Neural crest cell (in vitro differentiated cells): ENCODE data around the gene TBCB. TPM values are rescaled to one million over a fixed set of nuclear protein-coding genes. Genes with fewer than 3 reads are reported as not detected.
A peak's percentile ranks its signal among the peaks of the same experiment; 100 is the strongest.

Experiments
- DNase-seq: peaks from one replicate; pipeline ENCODE4 v3.0.0; 2021; ENCODE audit warnings: low read depth, mixed read lengths, low spot score
- H3K27ac Mint-ChIP-seq: one replicate; pipeline ENCODE4 v1.8.0; 2021; ENCODE audit warnings: mild to moderate bottlenecking, mixed read lengths; ENCODE audit not compliant: unreplicated experiment
- H3K27me3 Mint-ChIP-seq: 2 replicates; pipeline ENCODE4 v1.8.0; 2021; ENCODE audit warnings: low read depth, mild to moderate bottlenecking, mixed read lengths
- H3K36me3 Mint-ChIP-seq: 2 replicates; pipeline ENCODE4 v1.8.0; 2021; ENCODE audit warnings: low read depth, mild to moderate bottlenecking, mixed read lengths
- H3K4me1 Mint-ChIP-seq: 2 replicates; pipeline ENCODE4 v1.8.0; 2021; ENCODE audit warnings: mixed read lengths
- H3K4me3 Mint-ChIP-seq: one replicate; pipeline ENCODE4 v1.8.0; 2021; ENCODE audit warnings: mild to moderate bottlenecking, mixed read lengths
- H3K9me3 Mint-ChIP-seq: 2 replicates; pipeline ENCODE4 v1.8.0; 2021; ENCODE audit warnings: mixed read lengths
- total RNA-seq: library from RNA; stranded (reverse); gene quantifications from 2 replicates; pipeline ENCODE4 v1.2.1, GENCODE V29; 2021
- TF ChIP-seq, protein P1 (sequence below): fragments of 200-600 bp; sonication (generic); conservative IDR thresholded peaks from 2 replicates; pipeline ENCODE4 v1.5.0; 2021; ENCODE audit warnings: antibody characterized with exemption, mild to moderate bottlenecking

TBCB gene
- total RNA-seq, 1 donor from 2014 or later = 219 TPM

DNA sequence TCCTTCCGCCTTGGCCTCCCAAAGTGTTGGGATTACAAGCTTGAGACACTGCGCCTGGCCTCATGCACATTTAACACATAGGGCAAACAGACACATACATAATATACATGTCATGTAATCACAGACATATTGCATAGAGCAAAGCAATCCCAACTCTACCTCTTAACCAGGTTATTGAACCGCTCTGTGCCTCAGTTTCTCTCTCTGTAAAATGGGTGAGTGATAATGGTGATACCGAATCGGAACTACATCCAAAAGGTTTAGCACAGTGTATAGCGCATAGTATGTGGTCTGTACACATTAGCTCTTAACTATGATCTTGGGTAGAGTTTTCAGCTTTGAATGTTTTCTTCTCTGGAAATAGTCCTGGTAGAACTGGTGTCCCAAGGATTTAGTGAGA lies 29.4 kb downstream of the TBCB start:
- H3K27me3 Mint-ChIP-seq = no peaks in the 10 kb centered on the region
- TF ChIP-seq, protein P1, sequence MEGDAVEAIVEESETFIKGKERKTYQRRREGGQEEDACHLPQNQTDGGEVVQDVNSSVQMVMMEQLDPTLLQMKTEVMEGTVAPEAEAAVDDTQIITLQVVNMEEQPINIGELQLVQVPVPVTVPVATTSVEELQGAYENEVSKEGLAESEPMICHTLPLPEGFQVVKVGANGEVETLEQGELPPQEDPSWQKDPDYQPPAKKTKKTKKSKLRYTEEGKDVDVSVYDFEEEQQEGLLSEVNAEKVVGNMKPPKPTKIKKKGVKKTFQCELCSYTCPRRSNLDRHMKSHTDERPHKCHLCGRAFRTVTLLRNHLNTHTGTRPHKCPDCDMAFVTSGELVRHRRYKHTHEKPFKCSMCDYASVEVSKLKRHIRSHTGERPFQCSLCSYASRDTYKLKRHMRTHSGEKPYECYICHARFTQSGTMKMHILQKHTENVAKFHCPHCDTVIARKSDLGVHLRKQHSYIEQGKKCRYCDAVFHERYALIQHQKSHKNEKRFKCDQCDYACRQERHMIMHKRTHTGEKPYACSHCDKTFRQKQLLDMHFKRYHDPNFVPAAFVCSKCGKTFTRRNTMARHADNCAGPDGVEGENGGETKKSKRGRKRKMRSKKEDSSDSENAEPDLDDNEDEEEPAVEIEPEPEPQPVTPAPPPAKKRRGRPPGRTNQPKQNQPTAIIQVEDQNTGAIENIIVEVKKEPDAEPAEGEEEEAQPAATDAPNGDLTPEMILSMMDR = no peak

GRCh38 chr19:36149673-36150406 lies 34.6 kb downstream of the TBCB start:
- DNase-seq = no peak
- Mint-ChIP-seq H3K27ac (peak overlapping the region; percentile 57), H3K4me1 (no peaks in the 10 kb centered on the region), H3K4me3 (peak overlapping the region; percentile 61), H3K9me3 (no peaks in the 10 kb centered on the region), H3K27me3 (no peaks in the 10 kb centered on the region), H3K36me3 (peaks cover 11% of the 10 kb centered on the region)
- TF ChIP-seq, protein P1 = no peak

More for the DNA sequence above, 29.4 kb downstream of the TBCB start:
- Mint-ChIP-seq H3K9me3 (peaks cover 4% of the 10 kb centered on the region), H3K4me1 (peaks cover 9% of the 10 kb centered on the region), H3K4me3 (no peak overlapping the region), H3K27ac (no peak overlapping the region), H3K36me3 (peaks cover 24% of the 10 kb centered on the region)
- no peak for DNase-seq

DNA sequence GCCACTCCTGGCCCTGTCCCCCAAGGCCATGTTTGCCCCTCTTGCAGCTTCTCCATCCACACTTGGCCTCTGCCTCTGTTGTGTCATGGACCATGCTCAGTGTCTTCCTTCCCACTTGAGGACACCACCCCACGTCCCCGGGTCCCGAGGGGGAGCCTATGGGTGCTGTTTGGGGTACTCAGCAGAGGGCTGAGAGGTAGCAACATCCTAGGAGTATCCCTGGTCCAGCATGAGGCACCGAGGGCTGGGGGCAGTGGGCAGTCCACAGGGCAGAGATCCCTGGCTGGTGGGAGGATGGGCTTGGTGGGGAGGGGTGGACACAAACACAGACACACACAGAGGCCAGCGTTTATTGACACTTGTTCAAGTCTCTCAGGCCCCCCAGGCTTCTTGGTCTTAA lies 35.3 kb downstream of the TBCB start:
- Mint-ChIP-seq H3K36me3 (peaks cover 10% of the 10 kb centered on the region), H3K4me3 (no peak overlapping the region), H3K9me3 (no peaks in the 10 kb centered on the region), H3K27ac (no peak overlapping the region), H3K27me3 (no peaks in the 10 kb centered on the region), H3K4me1 (peaks cover 4% of the 10 kb centered on the region)
- TF ChIP-seq, protein P1 = no peak
- no peak for DNase-seq

DNA sequence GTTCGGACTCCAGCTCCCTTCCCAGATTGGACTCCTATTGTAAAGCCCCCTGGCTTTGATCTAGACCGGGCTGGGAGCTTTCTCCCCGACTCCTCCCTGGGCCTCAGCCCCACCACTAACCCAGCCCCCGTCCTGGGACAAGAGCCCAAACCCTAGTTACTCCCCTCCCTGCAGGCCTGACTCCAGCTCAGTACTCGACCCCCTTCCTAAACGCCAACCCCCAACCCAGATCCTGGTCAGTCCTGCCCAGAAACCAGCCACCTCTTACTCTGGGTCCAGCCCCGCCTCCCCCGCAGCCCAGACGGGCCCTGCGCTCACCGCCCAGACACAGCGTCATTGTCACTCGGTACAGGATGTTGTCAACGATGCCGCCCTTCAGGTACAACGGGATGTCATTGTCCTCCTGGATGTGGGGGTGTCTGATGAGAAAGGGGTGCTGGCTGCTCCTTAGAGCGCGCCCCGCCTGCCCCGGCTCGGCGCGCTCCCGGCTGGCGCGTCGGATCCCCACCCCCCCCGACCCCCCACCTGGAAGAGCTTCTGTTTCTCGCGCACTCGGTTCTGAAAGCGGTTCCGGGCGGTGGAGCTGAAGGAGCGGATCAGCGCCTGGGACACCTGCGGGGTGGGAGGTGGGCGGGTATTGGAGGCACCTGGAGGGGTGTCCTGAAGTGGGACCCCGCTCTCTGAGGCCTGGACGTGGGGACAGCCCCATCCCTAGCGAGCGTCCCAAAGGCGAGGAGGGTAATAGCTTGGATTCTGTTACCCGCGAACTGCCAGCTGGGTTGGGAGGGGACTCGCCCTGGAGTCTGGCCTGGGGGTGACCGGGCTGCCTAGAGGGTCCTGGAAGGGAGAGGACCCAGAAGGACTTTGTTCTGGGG lies 36.1 kb downstream of the TBCB start:
- TF ChIP-seq, protein P1 = no peak
- no peak for DNase-seq
- Mint-ChIP-seq H3K27me3 (no peaks in the 10 kb centered on the region), H3K4me1 (peaks cover 10% of the 10 kb centered on the region), H3K36me3 (peaks cover 7% of the 10 kb centered on the region), H3K9me3 (no peaks in the 10 kb centered on the region), H3K4me3 (no peak overlapping the region), H3K27ac (no peak overlapping the region)

DNA sequence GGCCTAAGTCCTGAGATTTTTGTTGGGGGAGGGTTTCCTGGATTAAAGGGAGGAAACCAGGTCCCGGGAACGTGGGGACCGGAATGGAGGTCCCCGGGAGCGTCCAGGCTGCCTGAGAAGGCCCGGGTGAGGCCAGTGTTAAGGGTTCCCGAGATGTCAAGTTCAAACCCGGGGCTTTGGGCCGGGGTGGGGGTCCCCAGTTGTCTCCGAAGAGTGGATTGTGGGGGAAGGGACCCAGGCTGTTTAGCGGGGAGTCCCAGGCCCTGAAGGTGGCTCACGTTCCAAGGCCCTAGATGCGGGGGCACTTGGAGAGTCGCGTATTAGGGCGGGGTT lies 36.7 kb downstream of the TBCB start:
- Mint-ChIP-seq H3K27me3 (no peaks in the 10 kb centered on the region), H3K36me3 (peaks cover 3% of the 10 kb centered on the region), H3K4me1 (peaks cover 14% of the 10 kb centered on the region), H3K9me3 (no peaks in the 10 kb centered on the region), H3K4me3 (no peak overlapping the region), H3K27ac (no peak overlapping the region)
- TF ChIP-seq, protein P1 = no peak
- DNase-seq = no peak
